Peyer's patch (tissue), 4 donors: ENCODE results near the gene ARHGEF19.

Experiments used
- POLR2A ChIP-seq, 2 donors: fragments of 450-650 bp; IDR thresholded peaks; one replicate each; pipeline ENCODE4 v1.5.1; 2017; ENCODE audit warnings: antibody characterized with exemption in 2 of 2, mild to moderate bottlenecking in 2 of 2, moderate library complexity in 2 of 2
- TF ChIP-seq, protein P1 (sequence below), 6 experiments: fragments of 450-650 bp in 4 of 6; fragments of 200-600 bp in 2 of 6; sonication (generic) in 1 of 6; IDR thresholded peaks; one replicate each; pipeline ENCODE4 v1.5.1; 2017 to 2019; ENCODE audit warnings: antibody characterized with exemption in 6 of 6, mild to moderate bottlenecking in 3 of 6, moderate library complexity in 1 of 6

GRCh38 chr1:16249596-16250241 is 37.3 kb upstream of the ARHGEF19 start:
- TF ChIP-seq, protein P1, sequence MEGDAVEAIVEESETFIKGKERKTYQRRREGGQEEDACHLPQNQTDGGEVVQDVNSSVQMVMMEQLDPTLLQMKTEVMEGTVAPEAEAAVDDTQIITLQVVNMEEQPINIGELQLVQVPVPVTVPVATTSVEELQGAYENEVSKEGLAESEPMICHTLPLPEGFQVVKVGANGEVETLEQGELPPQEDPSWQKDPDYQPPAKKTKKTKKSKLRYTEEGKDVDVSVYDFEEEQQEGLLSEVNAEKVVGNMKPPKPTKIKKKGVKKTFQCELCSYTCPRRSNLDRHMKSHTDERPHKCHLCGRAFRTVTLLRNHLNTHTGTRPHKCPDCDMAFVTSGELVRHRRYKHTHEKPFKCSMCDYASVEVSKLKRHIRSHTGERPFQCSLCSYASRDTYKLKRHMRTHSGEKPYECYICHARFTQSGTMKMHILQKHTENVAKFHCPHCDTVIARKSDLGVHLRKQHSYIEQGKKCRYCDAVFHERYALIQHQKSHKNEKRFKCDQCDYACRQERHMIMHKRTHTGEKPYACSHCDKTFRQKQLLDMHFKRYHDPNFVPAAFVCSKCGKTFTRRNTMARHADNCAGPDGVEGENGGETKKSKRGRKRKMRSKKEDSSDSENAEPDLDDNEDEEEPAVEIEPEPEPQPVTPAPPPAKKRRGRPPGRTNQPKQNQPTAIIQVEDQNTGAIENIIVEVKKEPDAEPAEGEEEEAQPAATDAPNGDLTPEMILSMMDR (IDR thresholded peaks at IDR 0.05), result no peak
- no peak for TF ChIP-seq POLR2A (IDR thresholded peaks at IDR 0.05)
